ENCODE data around the gene DHRSX. TPM values are rescaled to one million over a fixed set of nuclear protein-coding genes. Genes with fewer than 3 reads are reported as not detected.

Gene DHRSX
- total and polyA plus RNA-seq, 2 donors (not counting 1 experiment from before 2014, with no cell fraction given) = 18.8 to 39.0 TPM

DNA sequence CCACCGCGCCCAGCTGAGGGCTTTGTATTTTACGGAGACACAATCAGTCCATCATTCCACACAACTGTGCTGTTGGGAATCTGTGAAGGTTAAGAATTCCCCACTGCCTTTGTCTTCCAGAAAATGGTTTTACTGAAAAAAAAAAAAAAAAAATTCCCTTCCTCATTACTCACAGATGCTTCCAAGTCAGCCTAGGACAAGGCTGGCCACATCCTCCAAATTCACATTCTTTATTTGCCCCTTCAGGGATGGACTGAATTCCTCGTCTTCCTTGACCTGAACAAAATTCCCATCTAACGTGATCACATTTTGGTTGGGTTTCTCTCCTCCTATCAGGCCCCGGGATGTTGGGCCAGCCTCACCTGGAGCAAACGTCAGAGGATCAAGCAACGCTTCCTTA is 130.3 kb downstream of the DHRSX start:
- H3K4me3 Mint-ChIP-seq = no peak overlapping the region
- Histone ChIP-seq H3K9ac (ENCODE audit: low read length) (no peak overlapping the region), H3K79me2 (ENCODE audit: control insufficient read depth, insufficient read depth, low read length) (peaks cover 3% of the 10 kb centered on the region), H3K4me3 (ENCODE audit: control extremely low read depth in 1 of 5, extremely low read depth in 1 of 5, insufficient read depth in 1 of 5, low read depth in 2 of 5, low read length in 4 of 5) (no peak overlapping the region), H3K4me1 (ENCODE audit: control insufficient read depth in 2 of 2, insufficient read depth in 2 of 2, low read length in 2 of 2) (peaks cover 0 to 6% of the 10 kb centered on the region in 2 donors), H3K4me2 (replicated peaks; ENCODE audit: low read depth, low read length, poor library complexity, severe bottlenecking) (no peak overlapping the region), H3K36me3 (replicated peaks in 1 of 2; ENCODE audit: control extremely low read depth in 1 of 2, control insufficient read depth in 1 of 2, extremely low read depth in 1 of 2, insufficient read depth in 2 of 2, low read length in 1 of 2) (peaks cover 2 to 7% of the 10 kb centered on the region in 2 experiments), H3K9me3 (ENCODE audit: control extremely low read depth in 1 of 3, control insufficient read depth in 2 of 3, insufficient read depth in 1 of 3, low read length in 2 of 3) (no peaks in the 10 kb centered on the region), H2AFZ (ENCODE audit: insufficient read depth, low read depth, low read length, poor library complexity, severe bottlenecking) (no peak overlapping the region), H3K27me3 (replicated peaks in 1 of 4; ENCODE audit: control extremely low read depth in 1 of 4, control insufficient read depth in 3 of 4, insufficient read depth in 4 of 4, low read length in 3 of 4) (no peaks in the 10 kb centered on the region), H3K27ac (ENCODE audit: low read length in 2 of 2) (no peak overlapping the region), H4K20me1 (ENCODE audit: control insufficient read depth, insufficient read depth, low read length, poor library complexity, severe bottlenecking) (no peaks in the 10 kb centered on the region)
- DNase-seq (no peak), ATAC-seq (ENCODE audit: low read depth) (no peak)
- WGBS (ENCODE audit: insufficient coverage) = 100% methylated on average over 5 of the region's 8 CpGs
- H3K9me3 Mint-ChIP-seq (ENCODE audit: insufficient read depth) = no peaks in the 10 kb centered on the region
- intact Hi-C loops (cut with micrococcal nuclease) = no loop called here
- TF ChIP-seq CTCF (IDR thresholded peaks at IDR 0.05) (no peak), EZH2 (IDR thresholded peaks at IDR 0.05; ENCODE audit: borderline replicate concordance, insufficient read depth, low read depth, low read length, poor library complexity, severe bottlenecking) (no peak)
- H3K27me3 Mint-ChIP-seq = no peaks in the 10 kb centered on the region
- no peak overlapping the region for H3K27ac Mint-ChIP-seq
- POLR2A ChIA-PET = no interaction called here
- CTCF ChIA-PET = no interaction called here
- peaks cover 3% of the 10 kb centered on the region for H3K4me1 Mint-ChIP-seq

DNA sequence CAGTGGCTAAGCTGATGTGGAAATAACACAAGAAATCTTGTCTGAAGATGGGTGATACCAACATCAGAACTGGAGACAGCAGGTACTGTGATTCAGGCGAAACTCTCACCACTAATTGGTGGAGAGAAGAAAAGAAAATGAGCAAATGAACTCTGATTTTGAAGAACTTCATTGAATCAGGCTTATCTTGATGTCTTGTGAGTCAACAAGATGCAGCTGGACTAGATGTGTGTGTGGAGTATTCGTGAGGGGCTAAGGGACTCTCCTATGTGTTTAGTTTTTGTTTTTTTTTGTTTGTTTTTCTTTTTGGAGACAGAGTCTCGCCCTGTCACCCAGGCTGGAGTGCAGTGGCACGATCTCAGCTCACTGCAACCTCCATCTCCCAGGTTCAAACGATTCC is 131.6 kb downstream of the DHRSX start:
- no peak overlapping the region for H3K4me3 ChIP-seq (ENCODE audit: control extremely low read depth in 1 of 5, extremely low read depth in 1 of 5, insufficient read depth in 1 of 5, low read depth in 2 of 5, low read length in 4 of 5)
- no peaks in the 10 kb centered on the region for H3K9me3 ChIP-seq (ENCODE audit: control extremely low read depth in 1 of 3, control insufficient read depth in 2 of 3, insufficient read depth in 1 of 3, low read length in 2 of 3)
- no peak overlapping the region for H3K4me3 Mint-ChIP-seq
- H3K79me2 ChIP-seq (ENCODE audit: control insufficient read depth, insufficient read depth, low read length) = peaks cover 3% of the 10 kb centered on the region
- DNase-seq = no peak
- WGBS (ENCODE audit: insufficient coverage) = 100% methylated on average over 4 of the region's 5 CpGs
- no peaks in the 10 kb centered on the region for H3K27me3 ChIP-seq (replicated peaks in 1 of 4; ENCODE audit: control extremely low read depth in 1 of 4, control insufficient read depth in 3 of 4, insufficient read depth in 4 of 4, low read length in 3 of 4)
- peaks cover 3% of the 10 kb centered on the region for H3K4me1 Mint-ChIP-seq
- no peak overlapping the region for H3K9ac ChIP-seq (ENCODE audit: low read length)
- H2AFZ ChIP-seq (ENCODE audit: insufficient read depth, low read depth, low read length, poor library complexity, severe bottlenecking) = no peak overlapping the region
- no peaks in the 10 kb centered on the region for H3K27me3 Mint-ChIP-seq
- H3K4me2 ChIP-seq (replicated peaks; ENCODE audit: low read depth, low read length, poor library complexity, severe bottlenecking) = no peak overlapping the region
- no peaks in the 10 kb centered on the region for H4K20me1 ChIP-seq (ENCODE audit: control insufficient read depth, insufficient read depth, low read length, poor library complexity, severe bottlenecking)
- H3K4me1 ChIP-seq (ENCODE audit: control insufficient read depth in 2 of 2, insufficient read depth in 2 of 2, low read length in 2 of 2) = peaks cover 0 to 6% of the 10 kb centered on the region in 2 donors
- CTCF ChIA-PET = no interaction called here
- no peak overlapping the region for H3K27ac ChIP-seq (ENCODE audit: low read length in 2 of 2)
- TF ChIP-seq CTCF (IDR thresholded peaks at IDR 0.05) = no peak
- no peak for TF ChIP-seq EZH2 (IDR thresholded peaks at IDR 0.05; ENCODE audit: borderline replicate concordance, insufficient read depth, low read depth, low read length, poor library complexity, severe bottlenecking)
- no peaks in the 10 kb centered on the region for H3K9me3 Mint-ChIP-seq (ENCODE audit: insufficient read depth)
- ATAC-seq (ENCODE audit: low read depth) = no peak
- intact Hi-C loops (cut with micrococcal nuclease) = no loop called here
- H3K27ac Mint-ChIP-seq = no peak overlapping the region
- peaks cover 2 to 7% of the 10 kb centered on the region in 2 experiments for H3K36me3 ChIP-seq (replicated peaks in 1 of 2; ENCODE audit: control extremely low read depth in 1 of 2, control insufficient read depth in 1 of 2, extremely low read depth in 1 of 2, insufficient read depth in 2 of 2, low read length in 1 of 2)
- POLR2A ChIA-PET = no interaction called here
